SW 1271 (cell line): ENCODE measurements around the gene RNASEL.

Source experiments
- DNase-seq, 2 experiments: peaks; one replicate each; lab custom pipeline; 2025; lab: John Stamatoyannopoulos, UW

Gene RNASEL

DNA sequence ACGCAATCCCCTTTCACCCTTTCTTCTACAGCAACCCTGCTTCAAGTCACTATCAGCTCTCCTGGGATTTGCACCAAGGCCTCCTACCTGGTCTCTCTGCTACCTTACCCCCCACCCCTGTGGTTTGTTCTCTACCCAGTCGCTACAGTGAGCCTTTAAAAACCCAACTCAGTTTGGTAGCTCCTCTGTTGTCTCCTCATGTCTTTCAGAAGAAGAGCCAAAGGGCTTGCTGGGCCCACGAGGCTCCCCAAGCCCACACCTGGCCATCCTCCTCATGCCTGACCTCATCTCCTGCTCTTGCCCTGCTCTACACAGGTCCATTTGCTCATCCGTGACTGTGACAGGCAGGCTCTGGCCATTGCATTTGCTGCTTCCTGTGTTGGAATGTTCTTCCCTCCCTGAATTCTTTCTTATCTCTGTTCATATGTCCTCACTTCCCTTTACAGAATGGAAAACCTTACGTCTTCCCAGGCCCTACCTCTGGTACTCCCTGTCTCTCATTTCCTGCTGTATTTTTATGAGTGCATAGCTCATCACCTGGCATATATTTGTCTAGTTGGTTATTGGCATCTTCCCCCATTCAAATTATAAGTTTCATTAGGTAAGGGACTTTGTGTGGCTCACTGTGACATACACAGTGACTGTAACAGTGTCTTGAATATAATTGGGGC, 11.8 kb upstream of the RNASEL start:
- DNase-seq, result no peak

DNA sequence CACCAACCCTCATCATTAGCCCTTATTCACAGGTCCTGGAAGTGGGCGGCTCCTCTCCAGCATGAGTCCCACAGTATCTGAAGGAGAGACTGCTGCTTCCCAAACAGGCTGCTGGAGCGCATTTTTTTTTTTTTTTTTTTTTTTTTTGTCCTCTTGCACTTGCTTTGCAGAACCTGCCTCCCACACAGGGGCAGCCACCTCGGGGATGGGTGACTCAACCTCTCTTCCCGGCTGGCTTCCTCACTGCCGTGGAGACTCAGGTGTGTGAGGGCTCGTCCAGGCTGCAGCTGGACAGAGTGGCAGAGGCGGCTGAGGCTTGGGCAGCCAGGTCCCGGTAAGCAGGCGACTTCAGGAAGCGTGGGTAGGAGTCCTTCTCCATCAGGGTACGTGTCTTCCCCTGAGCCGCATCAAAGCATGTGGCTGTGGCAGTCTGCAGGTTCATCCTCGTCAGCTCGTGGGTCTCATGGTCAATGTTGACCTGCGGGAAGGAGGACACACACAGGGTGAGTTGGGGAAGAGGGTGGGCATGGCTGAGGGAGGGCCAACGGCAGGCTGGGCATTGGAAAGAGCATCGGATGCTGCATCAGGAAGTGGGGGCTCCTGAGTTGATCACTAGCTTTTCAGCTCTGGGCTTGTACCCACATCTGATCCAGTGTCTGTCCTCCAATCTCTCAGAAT, 11.1 kb upstream of the RNASEL start:
- no peak for DNase-seq

DNA sequence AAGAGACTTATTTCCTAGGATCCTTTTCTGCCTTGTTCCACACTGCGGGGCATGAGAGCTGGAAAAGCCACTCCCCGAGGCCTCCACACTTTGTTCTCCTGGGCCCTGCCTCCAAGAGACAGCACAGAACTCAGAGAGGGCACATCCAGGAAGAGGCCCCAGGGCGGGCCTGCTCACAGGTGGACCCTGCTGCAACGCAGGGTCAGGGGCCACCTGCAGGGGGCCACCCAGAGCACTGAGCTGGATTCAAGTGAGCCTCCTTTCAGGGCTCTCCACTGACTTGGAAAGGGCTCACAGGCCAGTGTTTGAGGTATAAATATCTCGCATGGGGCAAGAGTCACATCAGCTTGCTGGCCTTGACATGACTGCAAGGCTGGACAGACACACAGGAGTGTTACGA, 10.3 kb upstream of the RNASEL start:
- DNase-seq, result no peak

DNA sequence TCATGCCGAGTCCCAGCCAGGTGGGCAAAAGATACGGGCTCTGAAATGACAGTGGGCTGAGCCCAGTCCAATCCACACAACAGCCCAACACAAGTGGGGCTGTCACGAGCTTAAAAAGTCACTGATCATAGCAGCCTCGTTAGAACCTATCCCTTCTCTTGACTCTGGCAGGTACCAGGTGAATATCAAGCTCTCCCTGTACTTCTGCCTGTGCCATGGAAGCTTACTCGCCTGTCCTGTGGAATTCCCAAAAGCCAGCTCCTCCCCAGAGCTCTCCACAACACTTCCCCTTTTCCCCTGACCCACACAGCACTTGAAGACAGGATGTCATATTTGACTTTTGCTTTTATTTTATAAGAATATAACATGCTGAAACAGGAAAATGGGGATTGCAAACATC, 9.2 kb upstream of the RNASEL start:
- DNase-seq, result no peak

DNA sequence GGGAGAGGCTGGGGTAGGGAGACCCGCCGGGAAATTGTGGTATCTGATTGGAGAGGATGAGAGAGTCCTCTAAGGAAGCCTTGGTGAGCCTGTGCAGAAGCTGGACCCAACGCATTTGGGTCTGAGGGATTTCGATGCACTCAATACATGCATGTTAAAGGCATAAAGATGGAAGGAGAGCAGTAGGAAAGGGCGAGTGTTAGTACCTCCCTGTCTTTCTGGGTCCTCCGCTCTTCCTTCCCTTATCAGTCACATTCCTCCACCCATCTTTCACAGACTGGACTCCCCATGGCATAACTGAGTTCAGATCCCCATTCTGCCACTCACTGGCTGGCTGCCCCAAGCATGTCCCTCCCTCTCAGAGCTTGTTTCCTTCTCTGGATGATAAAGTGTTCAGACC, 7.9 kb upstream of the RNASEL start:
- DNase-seq, result no peak

DNA sequence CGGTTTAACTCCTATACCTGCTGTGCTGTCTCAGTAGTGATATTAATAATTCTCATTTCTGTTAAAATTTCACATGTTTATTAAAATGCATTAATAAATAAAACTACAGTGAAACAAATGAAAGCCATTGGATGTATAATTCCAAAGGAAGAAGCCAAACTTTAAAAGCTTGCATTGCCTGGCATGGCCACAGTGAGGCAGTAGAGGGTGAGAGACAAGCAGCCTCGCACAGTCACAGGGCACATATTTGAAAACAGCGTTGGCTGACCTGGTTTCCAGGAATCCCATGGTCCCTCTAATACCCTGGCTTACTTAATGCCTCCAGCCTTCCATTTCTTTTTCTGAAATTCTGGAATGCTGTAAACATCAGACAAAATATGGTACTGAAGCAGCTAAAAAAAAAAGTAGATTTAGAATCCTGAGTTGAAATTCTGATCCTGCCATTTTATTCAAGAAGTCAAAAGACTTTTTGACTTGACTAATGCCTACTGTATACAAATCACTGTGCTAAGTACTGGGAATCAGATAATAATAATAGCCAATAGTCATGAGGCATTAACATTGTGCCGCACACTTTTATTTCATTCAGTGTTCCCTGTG, 6.7 kb upstream of the RNASEL start:
- peak in 1 of 2 experiments; percentile 5 for DNase-seq

DNA sequence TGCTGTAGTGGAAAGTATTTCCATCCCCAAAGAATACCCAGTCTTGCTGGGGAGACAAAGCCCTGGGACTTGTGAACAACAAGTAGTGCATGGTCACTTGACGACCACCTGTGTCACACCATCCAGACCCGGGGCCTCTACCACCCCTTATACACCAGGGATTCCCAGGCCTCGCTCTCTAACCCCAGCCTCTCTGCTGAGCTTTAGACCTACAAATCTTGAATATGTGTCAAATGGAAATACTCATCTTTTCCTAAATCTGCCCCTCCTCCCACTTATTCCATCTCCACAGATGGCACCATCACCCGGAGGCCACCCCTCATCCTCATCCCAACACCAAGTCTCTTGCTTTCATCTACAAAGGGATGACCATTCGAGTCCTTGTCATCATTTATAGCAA, 875 bp upstream of the RNASEL start:
- DNase-seq, result no peak

DNA sequence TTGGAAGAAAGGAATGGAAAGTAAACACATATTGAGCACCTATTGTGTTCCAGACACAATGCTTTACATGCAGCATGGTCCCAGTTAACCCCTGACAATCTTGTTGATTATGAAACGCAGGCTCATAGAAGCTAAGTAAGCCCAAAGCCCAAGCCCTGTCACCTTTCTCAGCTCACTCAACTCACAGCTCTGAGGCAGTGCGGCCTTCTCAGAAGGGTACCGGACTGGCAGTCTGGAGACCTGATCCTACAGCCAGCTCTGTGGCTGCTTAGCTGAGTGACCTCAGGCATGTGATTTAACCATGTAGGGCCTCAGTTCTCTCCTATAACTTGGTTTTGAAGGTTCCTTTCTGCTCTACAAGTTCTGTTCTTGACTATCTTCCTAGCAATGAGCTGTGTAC, 464 bp upstream of the RNASEL start:
- no peak for DNase-seq

DNA sequence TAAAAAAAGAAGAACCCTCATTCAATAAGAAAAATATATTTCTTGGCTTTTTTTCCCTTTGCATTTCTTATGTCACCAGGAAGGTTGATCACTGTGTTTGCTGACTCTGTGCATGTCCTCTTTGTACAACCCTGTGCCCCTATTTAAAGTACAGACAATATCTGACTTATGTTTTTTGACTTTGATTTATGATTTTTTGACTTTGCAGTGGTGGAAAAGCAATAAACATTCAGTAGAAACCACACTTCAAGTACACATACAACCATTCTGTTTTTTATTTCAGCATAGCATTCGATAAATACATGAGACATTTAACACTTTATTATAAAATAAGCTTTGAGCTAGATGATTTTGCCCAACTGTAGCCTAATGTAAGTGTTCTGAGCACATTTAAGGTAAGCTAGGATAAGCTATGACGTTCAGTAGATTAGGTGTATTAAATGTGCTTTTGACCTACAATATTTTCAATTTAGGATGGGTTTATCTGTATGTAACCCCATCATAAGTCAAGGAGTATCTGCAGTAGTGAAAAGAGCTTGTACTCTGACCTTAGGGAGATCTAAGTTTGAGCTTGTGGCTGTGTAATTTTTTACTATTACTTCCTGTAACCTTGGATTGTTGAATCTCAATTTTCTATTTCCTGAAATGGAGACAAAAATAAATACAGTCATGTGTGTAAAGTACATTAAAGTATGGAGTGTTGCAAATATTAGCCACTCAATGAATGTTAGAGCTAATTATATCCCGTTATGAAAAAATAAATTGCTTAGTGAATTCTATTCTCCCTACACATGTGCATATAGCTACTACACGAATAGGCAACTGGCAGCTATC, 1.2 kb downstream of the RNASEL start:
- no peak for DNase-seq

DNA sequence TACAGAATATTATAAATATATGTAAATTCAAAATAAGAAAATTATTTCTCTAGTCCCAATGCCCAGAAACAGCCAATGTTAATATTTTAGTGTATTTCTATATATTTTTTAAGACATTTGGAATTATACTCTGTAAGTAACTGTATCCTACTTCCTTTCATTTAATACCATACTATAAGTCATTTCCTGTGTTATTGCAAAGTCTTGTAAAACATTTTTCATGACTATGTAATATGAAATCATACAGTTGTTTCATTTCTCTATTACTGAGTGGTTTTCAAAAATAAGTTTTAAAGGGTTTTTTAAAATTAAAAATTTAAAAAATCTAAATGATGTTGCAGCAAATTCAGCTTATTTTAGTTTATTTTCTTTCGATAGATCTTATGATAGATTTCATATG, 2.0 kb downstream of the RNASEL start:
- DNase-seq, result no peak

DNA sequence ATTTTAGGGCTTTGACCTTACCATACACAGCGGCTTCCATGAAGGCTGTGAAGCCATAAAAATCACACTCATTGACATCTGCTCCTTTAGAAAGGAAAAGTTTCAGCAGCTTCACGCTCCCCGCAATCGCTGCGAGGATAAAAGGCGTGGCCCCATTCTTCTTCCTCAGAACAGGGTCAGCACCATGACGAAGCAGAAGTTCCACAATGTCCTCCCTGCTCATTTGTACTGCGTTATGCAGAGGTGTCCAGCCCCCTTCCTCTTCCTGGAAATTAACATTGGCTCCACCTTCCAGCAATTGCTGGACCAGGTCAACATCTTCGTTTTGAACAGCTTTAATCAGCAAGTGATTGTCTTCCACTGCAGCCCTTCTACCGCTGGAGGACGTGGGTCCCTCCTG, 2.7 kb downstream of the RNASEL start:
- DNase-seq, result no peak

DNA sequence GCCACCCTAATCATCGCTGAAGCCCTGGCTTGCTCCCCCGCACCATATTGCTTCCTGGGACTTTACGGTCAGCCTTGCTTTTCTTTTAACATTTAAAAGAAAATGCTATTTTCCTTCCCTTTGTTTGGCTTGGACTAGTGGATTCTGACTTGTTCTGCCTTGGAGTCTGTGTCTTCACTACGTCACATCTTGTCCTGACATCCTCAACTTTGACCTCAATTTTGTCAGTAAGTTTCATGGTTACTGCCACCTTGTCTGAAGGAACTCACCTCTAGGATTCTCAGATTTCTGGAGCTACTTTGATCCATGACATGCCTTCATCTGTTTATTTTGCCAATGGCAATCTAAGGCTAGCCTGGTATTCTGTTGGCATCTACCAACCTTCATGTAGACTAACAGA, 4.3 kb downstream of the RNASEL start:
- DNase-seq, result no peak

DNA sequence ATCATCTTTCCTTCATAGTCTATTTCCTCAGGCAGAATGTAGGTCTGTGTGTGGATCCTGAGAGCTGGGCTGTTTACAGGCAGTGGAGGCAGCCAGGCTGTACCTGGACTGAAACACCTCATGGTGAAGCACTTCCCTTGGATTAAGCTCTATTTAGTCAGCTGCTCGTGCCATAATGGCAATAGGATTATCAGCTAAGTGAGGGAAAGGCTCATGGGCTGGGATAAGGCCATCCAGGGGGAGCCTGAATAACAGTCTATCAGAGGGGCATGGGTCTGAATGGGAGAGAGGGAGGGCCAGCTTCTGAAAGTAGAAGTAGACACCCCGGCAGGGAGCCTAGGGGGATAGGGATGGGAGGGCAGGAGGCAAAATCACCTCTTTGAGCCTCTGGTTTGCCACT, 8.3 kb downstream of the RNASEL start:
- DNase-seq, result no peak

DNA sequence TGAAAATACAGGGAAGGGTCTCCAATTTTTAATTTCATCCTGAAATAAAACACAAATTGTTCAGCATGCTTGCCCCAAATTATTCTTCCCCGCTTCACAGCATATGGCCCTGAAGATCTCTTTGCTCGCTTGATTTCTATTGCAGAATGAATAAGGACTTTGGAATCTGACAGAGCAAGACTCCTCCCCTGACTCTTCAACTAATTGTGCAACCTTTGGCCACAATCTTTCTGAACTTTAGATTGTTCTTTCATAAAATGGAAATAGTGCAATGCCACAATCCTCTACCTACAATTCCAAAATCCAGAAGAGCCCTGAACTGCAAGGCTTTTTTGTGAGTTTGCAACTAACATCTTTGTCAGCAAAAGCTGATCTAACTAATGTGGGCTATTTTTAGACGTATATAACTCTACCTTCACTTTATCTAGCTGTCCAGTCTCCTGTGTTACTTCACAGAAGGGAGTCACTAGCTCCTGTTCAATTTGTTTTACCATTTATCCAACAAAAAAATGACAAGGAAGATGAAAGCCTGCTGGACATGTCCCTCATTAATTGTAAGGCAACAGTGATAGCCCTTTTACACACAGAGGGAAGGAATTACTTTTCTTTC, 13.4 kb downstream of the RNASEL start:
- DNase-seq, result no peak

DNA sequence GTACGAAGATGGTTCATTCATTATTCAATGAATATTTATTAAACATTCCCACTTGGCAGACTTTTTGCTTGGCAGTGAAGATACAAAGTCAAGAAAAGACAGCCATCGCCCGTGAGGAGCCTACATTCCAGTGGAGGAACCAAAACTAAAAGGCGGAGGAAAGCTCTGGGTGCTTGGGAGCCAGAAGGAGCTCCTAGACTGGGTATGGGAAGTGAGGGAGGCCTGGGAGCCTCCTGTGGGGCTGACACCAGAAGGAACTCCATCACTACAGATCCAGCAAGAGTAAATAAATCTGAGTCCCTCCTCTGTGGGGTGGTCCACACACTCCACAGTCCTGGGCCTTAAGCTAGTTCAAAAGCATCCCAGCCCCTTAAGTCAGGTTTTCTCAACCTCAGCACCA, 14.9 kb downstream of the RNASEL start:
- no peak for DNase-seq

DNA sequence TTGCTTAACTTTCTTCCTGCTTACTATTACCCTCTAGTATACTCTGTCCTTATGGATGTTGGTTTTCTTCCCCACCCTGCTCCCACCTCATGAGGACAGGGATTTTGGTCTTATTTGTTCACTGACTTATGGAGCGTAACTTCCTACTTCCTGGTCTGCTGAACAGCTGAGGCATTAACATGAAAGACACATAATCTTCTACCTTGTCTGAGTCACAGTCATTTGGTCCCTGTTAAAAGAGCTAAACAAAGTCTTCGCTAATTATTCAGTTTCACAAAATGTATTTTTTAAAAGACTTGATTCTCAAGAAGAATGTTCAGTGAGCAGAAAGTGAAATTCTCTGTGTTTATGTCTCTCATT, 18.5 kb downstream of the RNASEL start:
- DNase-seq, result no peak

DNA sequence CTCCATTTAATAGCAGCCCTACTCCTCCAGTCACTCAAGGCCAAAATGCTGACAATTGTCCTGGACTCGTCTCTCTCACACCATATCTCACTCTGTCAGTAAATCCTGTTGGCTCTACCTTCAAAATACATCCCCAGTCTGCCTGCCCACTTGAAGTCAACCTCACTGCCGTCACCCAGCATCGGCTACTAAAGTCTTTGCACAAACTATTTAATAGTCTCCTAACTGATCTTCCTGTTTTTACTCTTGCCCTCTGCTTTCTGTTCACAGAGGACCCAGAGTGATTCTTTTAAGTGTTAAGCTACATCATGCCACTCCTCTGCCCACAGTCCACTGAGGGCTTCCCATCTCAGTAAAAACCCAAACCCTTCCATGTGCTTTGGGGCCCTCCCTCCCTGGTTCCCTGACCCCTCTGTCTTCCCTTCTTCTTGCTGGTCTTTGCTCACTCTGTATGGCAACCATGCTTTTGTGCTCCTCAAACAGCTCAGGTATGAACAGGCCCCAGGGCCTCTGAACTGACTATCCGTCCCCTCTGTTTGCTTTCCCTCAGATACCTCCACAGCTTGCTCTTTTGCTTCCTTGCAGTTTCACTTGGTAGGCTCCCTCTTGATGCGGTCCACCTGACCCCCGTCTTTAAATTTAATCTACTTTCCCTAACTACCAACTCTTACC, 19.0 kb downstream of the RNASEL start:
- DNase-seq, result no peak

DNA sequence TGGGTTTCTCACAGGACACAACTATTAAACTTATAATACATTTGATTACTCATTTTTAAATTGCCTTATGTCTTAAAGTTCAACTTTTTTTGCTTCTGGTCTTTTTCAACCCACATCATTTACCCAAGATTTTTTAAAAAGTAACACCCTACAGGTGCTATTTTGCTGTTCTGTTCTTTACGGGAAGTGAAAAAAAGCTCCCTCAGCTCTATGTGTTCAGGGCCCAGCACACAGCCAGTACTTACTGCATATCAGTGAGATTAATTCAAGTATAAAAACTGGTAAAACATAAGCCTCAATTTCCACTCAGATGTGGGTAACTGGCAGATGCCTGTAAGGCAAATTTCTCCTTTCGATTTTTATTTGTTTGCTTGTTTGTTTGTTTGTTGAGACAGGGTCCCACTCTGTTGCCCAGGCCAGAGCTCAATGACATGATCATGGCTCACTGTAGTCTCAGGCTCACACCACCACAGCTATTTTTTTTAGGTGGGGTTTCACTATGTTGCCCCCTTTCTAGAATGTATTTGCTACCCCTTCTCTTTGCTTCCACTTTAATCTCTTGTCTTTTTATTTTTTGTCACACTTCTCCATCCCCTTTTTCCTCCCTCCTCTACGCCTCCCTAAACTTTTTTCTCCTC, 20.3 kb downstream of the RNASEL start:
- DNase-seq, result no peak

DNA sequence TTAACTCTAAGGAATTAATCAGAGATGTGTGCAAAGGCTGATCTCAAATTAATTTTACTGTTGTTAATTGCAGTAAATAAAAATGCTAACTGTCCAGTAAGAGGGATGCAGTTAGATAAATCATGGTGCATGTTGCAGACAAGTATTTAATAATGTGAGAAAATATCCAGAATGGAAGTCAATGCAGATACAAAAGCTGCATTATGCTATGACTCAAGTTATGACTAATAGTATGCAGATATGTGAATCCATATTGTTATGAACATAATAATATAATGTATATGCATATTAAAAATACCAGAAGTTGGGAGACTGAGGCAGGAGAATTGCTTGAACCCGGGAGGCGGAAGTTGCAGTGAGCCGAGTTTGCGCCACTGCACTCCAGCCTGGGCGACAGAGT, 21.4 kb downstream of the RNASEL start:
- no peak for DNase-seq

DNA sequence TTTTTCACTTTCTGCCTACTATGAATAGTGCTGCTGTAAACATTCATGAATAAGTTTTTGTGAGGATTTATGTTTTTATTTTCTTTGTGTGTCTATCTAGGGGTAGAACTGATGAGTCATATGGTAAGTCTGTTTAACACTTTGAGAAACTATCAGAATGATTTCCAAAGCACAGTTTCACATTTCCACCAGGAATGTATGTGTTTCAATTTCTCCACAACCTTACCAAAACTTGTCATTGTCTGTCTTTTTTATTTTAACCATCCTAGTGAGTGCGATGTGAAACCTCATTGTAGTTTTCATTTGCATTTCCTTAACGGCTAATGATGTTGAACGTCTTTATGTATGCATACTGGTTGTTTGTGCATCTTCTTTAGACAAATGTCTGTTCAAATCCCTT, 23.5 kb downstream of the RNASEL start:
- no peak for DNase-seq

DNA sequence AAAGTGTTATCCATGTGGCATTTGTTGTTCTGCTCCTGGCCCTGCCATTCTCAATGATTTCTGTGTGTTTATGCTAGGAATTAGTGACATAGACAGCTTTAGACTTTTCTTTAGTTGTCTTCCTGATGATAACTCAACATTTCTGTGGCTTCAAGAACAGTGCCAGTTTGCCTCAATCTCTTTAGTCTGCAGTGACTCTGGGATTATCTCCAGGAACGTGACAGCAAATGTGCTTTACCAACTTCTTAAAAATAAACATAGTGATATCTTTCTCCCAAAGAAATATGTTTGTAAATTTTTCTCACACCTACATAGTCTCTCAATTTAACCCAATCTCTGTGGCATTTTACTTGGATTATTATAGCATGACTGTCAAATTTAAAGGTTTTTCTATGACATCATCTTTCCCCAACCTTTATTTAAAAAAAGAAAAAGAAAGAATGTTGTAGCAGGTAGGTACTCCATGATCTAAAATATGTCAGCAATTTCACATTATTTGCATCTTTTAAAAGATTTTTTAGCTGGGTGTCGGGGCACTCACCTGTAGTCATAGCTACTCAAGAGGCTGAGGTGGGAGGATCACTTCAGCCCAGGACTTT, 24.6 kb downstream of the RNASEL start:
- DNase-seq, result no peak
